ENCODE results near the gene ADGRL3.

The ADGRL3 gene

GRCh38 chr4:61571761-61572559, 371.8 kb downstream of the ADGRL3 start:
- DNase-seq = no peak

- DNase-seq = no peak
These were observed 375.7 kb downstream of the ADGRL3 start for GRCh38 chr4:61575796-61576195.

- DNase-seq = no peak
These were observed 379.7 kb downstream of the ADGRL3 start for GRCh38 chr4:61579786-61580185.

DNA sequence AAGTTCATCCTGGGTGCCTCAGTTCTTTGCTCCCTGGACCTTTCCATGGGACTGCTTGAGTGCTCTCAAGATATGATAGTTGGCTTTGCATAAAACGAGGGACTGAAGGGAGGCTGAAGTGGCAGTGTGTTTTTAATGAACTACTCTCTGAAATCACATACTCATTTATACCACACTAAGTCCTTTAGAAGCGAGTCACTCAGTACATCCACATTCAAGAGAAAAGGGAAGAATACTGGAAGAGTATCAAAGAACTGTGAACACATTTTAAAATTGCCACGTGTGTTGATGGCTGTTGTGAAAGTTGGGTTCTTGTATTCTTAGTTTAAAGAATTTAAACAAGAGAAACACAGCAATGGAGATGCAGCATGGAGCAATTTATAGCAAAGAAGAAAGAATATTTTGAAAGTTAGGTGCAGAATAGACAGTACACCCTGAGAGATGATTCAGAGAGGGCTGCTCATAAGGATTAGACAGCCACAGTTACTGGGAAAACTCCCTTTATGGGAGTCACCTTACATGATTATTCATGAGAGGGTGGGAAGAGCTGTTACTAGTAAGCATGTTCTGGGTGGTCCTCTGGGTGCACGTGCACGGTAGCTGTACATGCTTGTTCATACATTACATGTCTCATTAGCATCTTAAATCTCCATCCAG, 380.7 kb downstream of the ADGRL3 start:
- no peak for DNase-seq

DNA sequence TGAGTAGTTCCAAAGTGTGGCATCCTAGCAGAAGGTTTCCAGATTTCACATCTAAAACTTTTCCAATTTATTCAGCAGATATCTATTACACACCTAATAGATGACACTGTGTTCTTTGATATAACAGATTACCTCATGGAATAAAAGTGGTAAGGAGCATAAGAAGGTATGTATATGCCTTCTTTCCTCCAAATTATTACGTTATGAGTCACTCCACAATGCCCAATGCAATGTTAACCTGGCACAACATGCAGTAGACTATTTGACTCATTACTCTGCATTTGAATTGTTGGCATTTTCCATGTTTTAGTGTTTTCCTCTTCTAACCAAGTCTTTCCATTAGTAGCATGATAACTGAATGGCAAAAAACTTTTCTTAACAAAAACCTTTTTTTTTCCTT, 383.6 kb downstream of the ADGRL3 start:
- DNase-seq = no peak

DNA sequence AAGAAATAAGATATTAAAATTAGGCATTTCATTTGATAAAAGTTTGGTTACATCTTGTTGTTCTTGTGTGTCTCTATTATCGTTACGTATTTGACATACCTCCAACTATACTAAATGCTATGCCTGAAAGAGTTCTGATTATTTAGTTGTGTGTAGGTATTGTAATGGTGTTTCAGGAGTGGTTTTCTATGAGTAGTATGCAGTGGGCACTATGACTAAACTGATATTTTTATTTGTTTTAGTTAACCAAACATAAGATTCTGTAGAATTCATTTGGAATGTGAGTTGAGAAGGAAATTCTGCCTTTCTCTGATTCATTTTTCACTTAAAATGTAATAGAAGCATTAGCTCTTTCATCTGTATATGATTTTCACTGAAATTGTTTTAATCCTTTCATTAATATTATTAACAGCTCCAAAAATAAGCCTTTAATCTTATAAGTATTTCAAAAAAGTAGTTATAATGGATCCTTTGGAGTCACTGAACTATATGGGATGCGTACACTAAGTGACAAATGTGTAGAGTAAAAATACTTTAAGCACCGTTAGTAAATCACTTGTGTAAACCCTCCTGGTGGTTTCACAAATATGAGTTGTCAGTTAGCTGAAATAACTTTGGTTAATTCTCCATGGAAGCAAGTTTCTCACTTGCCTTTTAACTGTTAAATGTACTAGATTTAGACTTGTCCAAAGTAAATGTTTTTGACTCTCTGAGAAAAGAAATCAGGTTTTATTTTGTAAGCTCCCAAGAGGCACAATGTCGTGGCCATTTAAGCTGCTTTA, 388.7 kb downstream of the ADGRL3 start:
- DNase-seq = no peak

- DNase-seq = no peak
These were observed 390.8 kb downstream of the ADGRL3 start for GRCh38 chr4:61590881-61591280.

DNA sequence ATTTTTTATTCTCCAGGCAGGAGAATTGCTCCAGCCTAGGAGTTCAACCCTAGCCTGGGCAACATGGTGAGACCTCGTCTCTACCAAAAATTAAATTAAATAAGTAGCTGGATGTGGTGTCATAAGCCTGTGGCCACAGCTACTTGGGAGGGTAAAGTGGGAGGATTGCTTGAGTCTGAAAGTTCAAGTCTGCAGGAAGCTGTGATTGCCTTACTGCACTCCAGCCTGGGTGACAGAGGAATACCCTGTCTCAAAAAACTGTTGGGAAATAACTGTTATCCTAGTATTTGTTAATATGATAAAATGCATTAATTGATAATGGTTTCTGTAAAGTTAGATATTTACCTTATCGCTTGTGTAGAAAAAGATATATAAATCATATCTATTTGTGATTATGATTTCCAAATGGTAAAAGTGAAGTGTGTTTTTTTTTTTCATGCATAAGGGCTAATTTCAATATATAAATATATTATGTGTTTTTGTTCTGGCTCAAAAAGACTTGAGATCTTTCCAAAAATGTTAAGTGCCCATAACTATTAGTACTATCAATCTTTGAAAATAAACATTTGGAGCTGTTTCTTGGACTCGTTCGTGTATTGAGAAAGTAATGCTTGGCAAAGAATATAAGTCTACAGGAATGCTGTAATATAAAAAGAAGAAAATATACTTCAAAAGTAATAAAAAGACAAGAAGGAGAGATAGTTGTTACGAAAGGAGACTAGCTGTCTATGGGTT, 396.6 kb downstream of the ADGRL3 start:
- DNase-seq = no peak

DNA sequence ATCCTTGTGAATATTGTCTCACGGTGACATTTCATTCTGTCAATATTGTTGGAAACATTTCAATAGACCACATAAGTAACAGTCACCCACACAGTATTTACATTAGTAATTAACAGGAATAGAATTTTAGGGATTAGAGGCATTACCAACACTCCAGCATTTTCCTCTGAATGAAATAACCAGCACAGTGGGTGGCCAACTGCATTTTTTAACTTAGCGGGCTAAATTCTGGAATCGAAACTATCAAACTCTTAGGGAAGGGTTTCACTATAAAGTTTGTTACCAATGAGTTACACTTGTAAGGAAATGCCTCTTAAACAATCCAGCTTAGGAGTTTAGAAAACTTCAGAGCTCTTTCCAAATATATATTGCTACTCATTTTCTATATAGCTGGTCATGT, 403.0 kb downstream of the ADGRL3 start:
- DNase-seq = no peak

DNA sequence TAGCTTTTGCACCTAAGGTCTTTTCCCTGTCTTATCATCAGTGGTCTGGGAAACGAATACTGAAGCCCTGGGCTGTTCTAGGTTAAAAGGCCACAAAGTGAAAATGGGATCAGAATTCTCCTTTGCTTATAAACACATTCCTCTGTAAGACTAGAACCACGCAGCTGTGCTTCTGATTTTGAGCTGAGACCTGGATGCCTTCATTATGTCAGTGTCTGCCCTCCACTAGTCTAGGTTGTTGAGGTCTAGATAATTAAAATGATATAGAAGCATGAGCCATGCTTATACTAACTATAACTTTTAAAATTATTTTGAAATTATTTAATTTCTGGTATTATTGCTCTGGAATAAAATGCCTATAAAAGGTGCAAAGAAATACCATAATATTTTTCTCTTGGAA, 403.9 kb downstream of the ADGRL3 start:
- no peak for DNase-seq

GRCh38 chr4:61605984-61606383, 405.9 kb downstream of the ADGRL3 start:
- DNase-seq = no peak

GRCh38 chr4:61614231-61614630, 414.1 kb downstream of the ADGRL3 start:
- no peak for DNase-seq

DNA sequence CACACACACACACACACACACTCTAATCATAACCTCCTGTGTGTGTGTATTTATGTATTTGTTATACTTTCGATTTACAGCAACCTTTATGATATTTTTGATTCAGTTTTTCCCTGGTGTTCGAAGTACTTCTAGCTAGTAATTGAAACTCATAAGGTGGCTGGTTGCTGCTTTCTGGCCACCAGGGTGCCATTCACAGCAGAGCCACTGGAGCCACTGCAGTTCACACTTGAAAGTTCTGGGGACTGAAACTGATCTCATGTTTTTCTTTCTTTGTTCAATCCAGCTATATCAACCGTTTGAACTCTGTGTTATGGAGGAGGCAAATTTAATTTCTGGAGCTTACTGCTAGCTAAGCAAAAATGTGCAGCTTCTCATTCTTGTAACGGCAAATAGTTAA, 419.4 kb downstream of the ADGRL3 start:
- no peak for DNase-seq

DNA sequence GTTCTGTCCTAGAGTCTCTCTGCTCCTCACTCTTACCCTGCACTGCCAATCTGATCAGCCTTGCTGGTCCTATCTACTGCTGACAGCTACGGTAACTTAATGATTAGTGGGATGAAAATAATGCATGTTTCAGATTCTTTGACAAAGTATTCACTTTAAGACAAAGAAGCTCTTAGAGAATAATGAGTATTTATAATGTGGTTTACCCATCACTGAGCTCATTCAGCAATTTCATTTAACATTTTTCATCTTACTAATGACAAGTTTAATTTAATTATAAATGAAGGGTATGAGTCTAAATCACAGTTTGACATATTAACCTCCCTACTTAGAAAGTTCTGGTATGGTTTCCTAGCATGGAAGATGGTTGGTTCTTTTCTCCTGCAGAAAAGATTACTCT, 428.2 kb downstream of the ADGRL3 start:
- DNase-seq = no peak

DNA sequence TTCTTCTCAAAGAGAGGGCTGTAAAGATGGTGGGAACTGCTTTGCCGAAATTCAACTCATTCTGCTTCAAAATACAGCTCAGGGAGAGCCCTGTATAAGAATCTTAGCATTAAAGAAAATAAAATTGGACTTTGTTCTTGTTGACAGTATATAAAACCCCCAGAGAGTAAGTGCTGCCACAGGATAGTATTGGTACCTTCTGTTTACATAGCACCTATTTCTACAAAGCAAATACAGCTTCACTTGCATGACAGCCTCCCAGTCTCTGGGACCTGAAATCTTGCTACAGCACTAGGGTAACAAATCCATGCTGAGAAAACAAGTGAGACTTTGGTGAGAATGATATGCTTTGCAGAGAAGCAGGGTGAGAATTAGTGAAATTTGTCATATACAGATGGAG, 428.6 kb downstream of the ADGRL3 start:
- no peak for DNase-seq

- DNase-seq = no peak
These were observed 430.4 kb downstream of the ADGRL3 start for GRCh38 chr4:61630548-61630947.

DNA sequence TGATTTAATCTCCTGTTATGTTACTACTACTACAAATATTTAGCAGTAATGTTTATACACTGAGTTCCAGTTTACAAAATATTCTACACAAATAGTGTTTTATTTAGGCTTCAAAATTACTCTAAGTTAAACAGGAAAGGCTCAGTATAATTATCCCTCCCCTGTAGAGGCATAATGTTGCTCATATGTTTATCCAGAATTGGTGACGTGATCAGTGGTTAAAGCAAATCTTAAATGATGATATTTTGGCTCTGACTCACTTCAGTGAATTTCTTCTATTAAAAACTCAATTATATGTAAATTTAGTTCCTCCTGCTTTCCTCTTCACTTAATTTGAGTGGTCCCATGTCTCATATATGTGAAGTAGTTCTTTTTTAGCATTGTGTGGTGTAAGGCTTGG, 438.5 kb downstream of the ADGRL3 start:
- no peak for DNase-seq

- peak; percentile 28 to 34 for DNase-seq
These were observed 446.7 kb downstream of the ADGRL3 start for GRCh38 chr4:61646746-61647350.

- DNase-seq = no peak
These were observed 448.1 kb downstream of the ADGRL3 start for GRCh38 chr4:61648264-61648663.

GRCh38 chr4:61657016-61657415, 456.9 kb downstream of the ADGRL3 start:
- DNase-seq = no peak

- DNase-seq = no peak
These were observed 461.8 kb downstream of the ADGRL3 start for GRCh38 chr4:61661960-61662359.

DNA sequence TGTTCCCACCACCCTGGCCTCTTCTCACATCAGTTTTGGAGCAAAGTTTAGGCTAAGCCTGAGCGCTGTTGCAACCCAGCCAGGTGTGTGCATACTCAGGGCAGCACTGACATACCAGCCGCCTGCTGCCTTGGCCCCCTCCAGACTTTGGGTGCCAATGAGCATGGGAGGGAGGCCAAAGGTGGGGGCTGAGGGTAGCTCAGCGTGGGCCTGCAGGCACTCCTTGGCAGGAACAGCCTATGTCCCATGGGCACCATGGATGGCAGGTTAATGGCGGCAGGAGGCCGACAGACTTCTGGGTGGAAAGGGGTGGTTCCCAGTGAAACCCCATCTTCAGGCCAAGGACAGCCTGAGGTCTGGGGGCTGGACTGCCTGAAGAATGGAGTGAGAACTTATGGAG, 462.2 kb downstream of the ADGRL3 start:
- DNase-seq = no peak

DNA sequence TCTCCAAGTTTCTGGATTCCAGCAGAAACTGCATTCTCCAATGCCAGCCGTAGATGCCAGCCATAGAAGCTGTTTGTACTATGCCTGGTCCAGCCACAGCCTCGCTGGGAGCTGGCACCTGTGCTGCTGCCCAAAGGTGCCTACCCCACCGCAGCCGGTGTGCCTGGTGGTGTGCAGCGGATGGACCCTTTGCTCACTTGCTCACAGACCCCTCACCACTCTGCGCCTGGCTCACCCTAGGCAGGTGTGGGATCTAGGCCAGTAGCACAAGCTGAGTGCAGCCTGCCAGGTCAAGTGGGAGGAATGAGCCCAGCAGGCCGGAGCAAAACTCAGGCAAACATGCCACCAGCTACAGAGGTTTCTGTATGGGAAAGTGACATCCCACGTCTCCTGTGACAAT, 463.2 kb downstream of the ADGRL3 start:
- DNase-seq = no peak

Data from SHP77 (cell line).